SU-DHL-6 (cell line): ENCODE results near the gene DTNA.

Experiments
- H2AFZ ChIP-seq: fragments of 200-600 bp; sonication (generic); 2 replicates; pipeline ENCODE4 v1.6.1; 2014; ENCODE audit warnings: low read depth, mild to moderate bottlenecking, moderate library complexity, mixed read lengths, antibody characterized with exemption, low read length; ENCODE audit not compliant: severe bottlenecking
- H3F3A ChIP-seq: fragments of 200-600 bp; shearing (Covaris generic); 2 replicates; pipeline ENCODE4 v1.6.0; 2016; ENCODE audit warnings: antibody characterized with exemption, mild to moderate bottlenecking; ENCODE audit not compliant: insufficient read depth
- H3K27ac ChIP-seq: fragments of 200-600 bp; sonication (generic); 2 replicates; pipeline ENCODE4 v1.5.1; 2016; ENCODE audit warnings: low read depth, mild to moderate bottlenecking, low read length, moderate library complexity, mixed read lengths
- H3K27me3 ChIP-seq: fragments of 200-600 bp; sonication (generic), shearing (Covaris generic); 2 replicates; pipeline ENCODE4 v1.6.0; 2014; ENCODE audit warnings: mild to moderate bottlenecking, low read length
- H3K36me3 ChIP-seq: fragments of 200-600 bp; sonication (generic); 2 replicates; pipeline ENCODE4 v1.6.1; 2014; ENCODE audit warnings: mild to moderate bottlenecking, low read length, mixed read lengths
- H3K4me2 ChIP-seq: fragments of 300-600, 200-600 bp; shearing (Covaris generic), sonication (generic); 2 replicates; pipeline ENCODE4 v1.6.0; 2014; ENCODE audit warnings: low read length, low read depth, mild to moderate bottlenecking; ENCODE audit not compliant: poor library complexity, severe bottlenecking
- H3K4me3 ChIP-seq: fragments of 200-600 bp; sonication (generic); 2 replicates; pipeline ENCODE4 v1.5.1; 2014; ENCODE audit warnings: antibody characterized with exemption, low read length, mild to moderate bottlenecking, mixed read lengths; ENCODE audit not compliant: insufficient read depth, poor library complexity, severe bottlenecking
- H3K79me2 ChIP-seq: fragments of 200-600 bp; sonication (generic); 2 replicates; pipeline ENCODE4 v1.6.1; 2014; ENCODE audit warnings: mild to moderate bottlenecking, low read length, moderate library complexity; ENCODE audit not compliant: insufficient read depth
- H3K9ac ChIP-seq: fragments of 200-600 bp; sonication (generic); 2 replicates; pipeline ENCODE4 v1.7.0; 2014; ENCODE audit warnings: mild to moderate bottlenecking, low read length
- H3K9me2 ChIP-seq: fragments of 200-600 bp; sonication (generic); replicated peaks from 2 replicates; pipeline ENCODE4 v1.6.1; 2014; ENCODE audit warnings: low read length; ENCODE audit not compliant: insufficient read depth
- H3K9me3 ChIP-seq: fragments of 200-600 bp; sonication (generic); 2 replicates; pipeline ENCODE4 v1.6.1; 2014; ENCODE audit warnings: low read length, mixed read lengths; ENCODE audit not compliant: insufficient read depth
- H4K20me1 ChIP-seq: fragments of 200-600 bp; sonication (generic); 2 replicates; pipeline ENCODE4 v1.6.1; 2014; ENCODE audit warnings: low read depth, mild to moderate bottlenecking, antibody characterized with exemption, low read length, moderate library complexity, mixed read lengths
- CTCF ChIP-seq: fragments of 200-600 bp; sonication (generic); IDR thresholded peaks from one replicate; pipeline ENCODE4 v1.5.1; 2017; ENCODE audit warnings: antibody characterized with exemption, mild to moderate bottlenecking, low read length, moderate library complexity; ENCODE audit not compliant: insufficient read depth, poor library complexity, severe bottlenecking
- EZH2phosphoT487 ChIP-seq: fragments of 200-600 bp; sonication (generic), shearing (Covaris generic); conservative IDR thresholded peaks from 2 replicates; pipeline ENCODE4 v1.6.1; 2018; ENCODE audit warnings: mild to moderate bottlenecking, antibody characterized with exemption, low read length, moderate library complexity, mixed read lengths

Gene DTNA

GRCh38 chr18:34786162-34786741, 76.2 kb downstream of the DTNA start:
- no peaks in the 10 kb centered on the region for H3K9me3 ChIP-seq
- H3K4me2 ChIP-seq = no peak overlapping the region
- TF ChIP-seq CTCF (no peak), EZH2phosphoT487 (no peak)
- H3K9ac ChIP-seq = no peak overlapping the region
- H3K79me2 ChIP-seq = no peaks in the 10 kb centered on the region
- H2AFZ ChIP-seq = no peak overlapping the region
- no peaks in the 10 kb centered on the region for H3F3A ChIP-seq
- no peaks in the 10 kb centered on the region for H4K20me1 ChIP-seq
- no peaks in the 10 kb centered on the region for H3K36me3 ChIP-seq
- no peaks in the 10 kb centered on the region for H3K9me2 ChIP-seq
- no peaks in the 10 kb centered on the region for H3K27me3 ChIP-seq
- H3K4me3 ChIP-seq = no peak overlapping the region
- H3K27ac ChIP-seq = no peak overlapping the region

- Histone ChIP-seq H3K9ac (no peak overlapping the region), H3K4me2 (no peak overlapping the region), H3K4me3 (no peak overlapping the region), H3K9me2 (no peaks in the 10 kb centered on the region), H3K27ac (no peak overlapping the region), H4K20me1 (no peaks in the 10 kb centered on the region), H3K79me2 (no peaks in the 10 kb centered on the region), H3K36me3 (no peaks in the 10 kb centered on the region), H2AFZ (no peak overlapping the region), H3F3A (no peaks in the 10 kb centered on the region), H3K9me3 (no peaks in the 10 kb centered on the region), H3K27me3 (no peaks in the 10 kb centered on the region)
- TF ChIP-seq CTCF = peak; percentile 81
- no peak for TF ChIP-seq EZH2phosphoT487
These were observed 77.9 kb downstream of the DTNA start for GRCh38 chr18:34787931-34788532.

- H3K4me3 ChIP-seq = no peak overlapping the region
- no peaks in the 10 kb centered on the region for H3K27me3 ChIP-seq
- TF ChIP-seq CTCF = no peak
- TF ChIP-seq EZH2phosphoT487 = no peak
- H3K36me3 ChIP-seq = no peaks in the 10 kb centered on the region
- no peak overlapping the region for H3K27ac ChIP-seq
- no peaks in the 10 kb centered on the region for H3K79me2 ChIP-seq
- no peak overlapping the region for H3K9ac ChIP-seq
- no peak overlapping the region for H2AFZ ChIP-seq
- no peaks in the 10 kb centered on the region for H3K9me2 ChIP-seq
- no peaks in the 10 kb centered on the region for H3F3A ChIP-seq
- H3K4me2 ChIP-seq = no peak overlapping the region
- no peaks in the 10 kb centered on the region for H3K9me3 ChIP-seq
- no peaks in the 10 kb centered on the region for H4K20me1 ChIP-seq
These were observed 79.8 kb downstream of the DTNA start for GRCh38 chr18:34789768-34790344.
